Naive thymus-derived CD4-positive, alpha-beta T cell (primary cell): ENCODE data around the gene SLC26A1. TPM values are rescaled to one million over a fixed set of nuclear protein-coding genes. Genes with fewer than 3 reads are reported as not detected.
A peak's percentile ranks its signal among the peaks of the same experiment; 100 is the strongest.

Experiments used
- ATAC-seq: fragments of 150-1000 bp; cut with Tn5 transposase; 2 replicates; pipeline ENCODE4 v1.10.0; 2021; ENCODE audit warnings: mild to moderate bottlenecking, moderate library complexity
- CTCF ChIA-PET: fragments of 350-600 bp; sonication (Branson Sonifier 250); formaldehyde crosslinking; loops from one replicate; lab custom pipeline; 2021; ENCODE audit warnings: antibody characterized with exemption; lab: Charles Lee
- POLR2A ChIA-PET: fragments of 350-600 bp; sonication (Branson Sonifier 250); formaldehyde crosslinking; loops from one replicate; lab custom pipeline; 2021; ENCODE audit warnings: antibody characterized with exemption, inconsistent platforms; lab: Charles Lee
- DNase-seq, 9 donors: peaks; one replicate each; pipeline versions ENCODE4 v3.0.0 to v3.0.0-alpha.2; 2020 to 2022; ENCODE audit warnings: mixed read lengths in 1 of 9
- H3K27ac ChIP-seq: one replicate; pipeline ENCODE4 v1.7.0; 2013; ENCODE audit warnings: mild to moderate bottlenecking, low read depth, low read length, moderate library complexity
- H3K27me3 ChIP-seq, 2 donors: one replicate each; pipeline ENCODE4 v1.7.0; 2013; ENCODE audit warnings: low read length in 2 of 2, mild to moderate bottlenecking in 2 of 2, moderate library complexity in 2 of 2; ENCODE audit not compliant: control insufficient read depth in 2 of 2, insufficient read depth in 2 of 2
- H3K36me3 ChIP-seq, 3 experiments: 1 replicate in 2 of 3; 2 replicates in 1 of 3; pipeline ENCODE4 v1.7.0; 2013; ENCODE audit warnings: low read length in 3 of 3, mild to moderate bottlenecking in 3 of 3, moderate library complexity in 1 of 3; ENCODE audit not compliant: insufficient read depth in 3 of 3, control insufficient read depth in 2 of 3
- H3K4me1 ChIP-seq, 2 donors: one replicate each; pipeline ENCODE4 v1.7.0; 2013; ENCODE audit warnings: low read length in 2 of 2, mild to moderate bottlenecking in 2 of 2, moderate library complexity in 1 of 2; ENCODE audit not compliant: control insufficient read depth in 2 of 2, insufficient read depth in 2 of 2
- H3K4me3 ChIP-seq: 2 replicates; pipeline ENCODE4 v1.7.0; 2013; ENCODE audit warnings: mild to moderate bottlenecking, low read length
- H3K9me3 ChIP-seq, 3 experiments: 1 replicate in 2 of 3; 2 replicates in 1 of 3; pipeline ENCODE4 v1.7.0; 2013; ENCODE audit warnings: low read length in 3 of 3; ENCODE audit not compliant: control insufficient read depth in 2 of 3
- H3K27ac Mint-ChIP-seq, 9 donors: one replicate each; pipeline ENCODE4 v1.8.0; 2020 to 2022; ENCODE audit warnings: mixed read lengths in 9 of 9, mild to moderate bottlenecking in 8 of 9, moderate library complexity in 5 of 9, inconsistent platforms in 2 of 9
- H3K27me3 Mint-ChIP-seq, 5 donors: one replicate each; pipeline ENCODE4 v1.8.0; 2021 to 2022; ENCODE audit warnings: mixed read lengths in 5 of 5, mild to moderate bottlenecking in 1 of 5
- H3K36me3 Mint-ChIP-seq, 5 donors: one replicate each; pipeline ENCODE4 v1.8.0; 2020 to 2022; ENCODE audit warnings: mixed read lengths in 5 of 5, mild to moderate bottlenecking in 3 of 5, inconsistent platforms in 1 of 5
- H3K4me1 Mint-ChIP-seq, 7 donors: one replicate each; pipeline ENCODE4 v1.8.0; 2020 to 2022; ENCODE audit warnings: mixed read lengths in 7 of 7, mild to moderate bottlenecking in 3 of 7, inconsistent platforms in 1 of 7
- H3K4me3 Mint-ChIP-seq, 10 donors: one replicate each; pipeline ENCODE4 v1.8.0; 2020 to 2022; ENCODE audit warnings: mild to moderate bottlenecking in 10 of 10, mixed read lengths in 10 of 10, moderate library complexity in 6 of 10, inconsistent platforms in 2 of 10
- H3K9me3 Mint-ChIP-seq, 11 donors: one replicate each; pipeline ENCODE4 v1.8.0; 2020 to 2022; ENCODE audit warnings: mixed read lengths in 11 of 11, mild to moderate bottlenecking in 4 of 11, inconsistent platforms in 1 of 11, moderate library complexity in 1 of 11
- intact Hi-C, 2 donors: fragments of 100-400 bp; cut with micrococcal nuclease; formaldehyde crosslinking; loops; one replicate each; pipeline ENCODE4 v1.15.1; 2023
- polyA plus RNA-seq, 2 donors: library from polyadenylated mRNA; unstranded; fragments of 300-500 nt; fragmentation: Illumina TruSeq; gene quantifications; one replicate each; pipeline ENCODE4 v1.2.3, GENCODE V29; 2021
- total RNA-seq, 6 experiments: library from RNA in 5 of 6; stranded (reverse) in 5 of 6; gene quantifications; 1 replicate in 5 of 6; 2 replicates in 1 of 6; pipeline ENCODE4 v1.2.3 and lab custom pipeline; 2021 to 2026

Gene SLC26A1
- total and polyA plus RNA-seq, 7 experiments from 2014 or later, result 0.16 to 2.3 (median 1.1) TPM; not detected in 2

- H3K36me3 ChIP-seq, result peaks cover 0 to 64% (median 0%) of the 10 kb centered on the region in 3 experiments
- no peak overlapping the region for H3K27ac ChIP-seq
- ChIA-PET CTCF (interaction anchor here (0.5 kb wide), 1 partner anchor 215 kb away, joined by 3 read pairs; no protein-coding TSS in a partner anchor), POLR2A (no interaction called here)
- Mint-ChIP-seq H3K9me3 (no peaks in the 10 kb centered on the region), H3K36me3 (peaks cover 0 to 24% (median 3%) of the 10 kb centered on the region in 5 donors), H3K4me1 (no peaks in the 10 kb centered on the region), H3K27ac (peak overlapping the region in 1 of 9 donors; percentile 65), H3K27me3 (no peaks in the 10 kb centered on the region), H3K4me3 (no peak overlapping the region)
- DNase-seq (no peak), ATAC-seq (no peak)
- no peaks in the 10 kb centered on the region for H3K4me1 ChIP-seq
- H3K9me3 ChIP-seq, result no peaks in the 10 kb centered on the region
- intact Hi-C loops, result no loop called here
- H3K27me3 ChIP-seq, result no peaks in the 10 kb centered on the region
- H3K4me3 ChIP-seq, result no peak overlapping the region
These were observed 35.5 kb downstream of the SLC26A1 start for GRCh38 chr4:957581-958313.

DNA sequence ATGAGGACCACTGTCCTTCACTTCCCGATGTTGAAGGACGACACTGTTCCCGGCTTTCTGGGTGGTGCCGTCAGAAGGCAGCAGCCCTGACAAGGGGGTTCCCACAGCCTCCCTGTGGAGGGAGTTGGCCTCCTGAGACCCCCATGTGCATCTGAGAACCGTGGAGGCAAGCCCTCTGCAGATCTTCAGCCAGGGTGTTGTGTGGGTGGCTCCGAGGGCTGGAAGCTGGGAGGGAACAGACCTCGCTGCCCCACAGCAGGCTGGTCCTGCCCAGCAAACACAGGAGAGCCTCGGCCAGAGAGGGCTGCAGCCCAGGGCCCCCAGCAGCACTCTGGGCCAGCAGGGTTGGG, 36.0 kb downstream of the SLC26A1 start:
- peaks cover 0 to 29% (median 3%) of the 10 kb centered on the region in 5 donors for H3K36me3 Mint-ChIP-seq
- H3K9me3 Mint-ChIP-seq, result no peaks in the 10 kb centered on the region
- no peak for DNase-seq
- Histone ChIP-seq H3K9me3 (no peaks in the 10 kb centered on the region), H3K27ac (no peak overlapping the region), H3K4me3 (no peak overlapping the region), H3K36me3 (peaks cover 0 to 61% (median 0%) of the 10 kb centered on the region in 3 experiments), H3K4me1 (no peaks in the 10 kb centered on the region), H3K27me3 (no peaks in the 10 kb centered on the region)
- ATAC-seq, result no peak
- no peak overlapping the region for H3K27ac Mint-ChIP-seq
- H3K4me3 Mint-ChIP-seq, result no peak overlapping the region
- H3K4me1 Mint-ChIP-seq, result no peaks in the 10 kb centered on the region
- ChIA-PET POLR2A (no interaction called here), CTCF (interaction anchor here (0.5 kb wide), 1 partner anchor 214 kb away, joined by 3 read pairs; no protein-coding TSS in a partner anchor)
- no peaks in the 10 kb centered on the region for H3K27me3 Mint-ChIP-seq
- intact Hi-C loops, result no loop called here

DNA sequence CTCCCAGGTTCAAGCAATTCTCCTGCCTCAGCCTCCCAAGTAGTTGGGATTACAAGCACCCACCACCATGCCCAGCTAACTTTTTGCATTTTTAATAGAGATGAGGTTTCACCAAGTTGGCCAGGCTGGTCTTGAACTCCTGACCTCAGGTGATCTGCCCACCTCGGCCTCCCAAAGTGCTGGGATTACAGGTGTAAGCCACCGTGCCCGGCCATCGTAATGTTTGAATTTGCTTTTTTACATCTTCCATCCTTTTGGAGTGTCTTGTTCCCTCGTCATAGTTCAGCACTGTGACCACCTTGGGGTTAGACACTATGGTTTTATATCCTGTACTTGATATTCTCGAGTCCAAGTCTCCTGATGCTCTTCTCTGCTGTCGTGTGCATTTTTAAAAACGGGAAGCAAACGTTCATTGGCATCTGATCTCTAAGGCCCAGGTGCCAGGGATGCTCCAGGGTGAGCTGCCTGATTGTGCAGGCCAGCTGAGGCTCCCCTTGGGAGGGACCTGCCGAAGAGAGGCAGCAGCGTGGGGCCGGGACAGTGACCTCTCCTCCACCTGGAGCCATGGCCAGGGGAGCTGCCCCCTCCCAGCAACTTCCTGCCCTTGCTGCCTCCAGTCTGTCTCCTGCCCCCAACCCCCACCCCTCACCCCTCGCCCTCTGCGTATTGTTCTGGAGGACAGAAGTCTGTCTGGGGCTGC, 36.5 kb downstream of the SLC26A1 start:
- ChIA-PET POLR2A (no interaction called here), CTCF (interaction anchor here (0.5 kb wide), 1 partner anchor 214 kb away, joined by 3 read pairs; no protein-coding TSS in a partner anchor)
- Histone ChIP-seq H3K27me3 (no peaks in the 10 kb centered on the region), H3K4me3 (no peak overlapping the region), H3K9me3 (no peaks in the 10 kb centered on the region), H3K36me3 (peaks cover 0 to 57% (median 0%) of the 10 kb centered on the region in 3 experiments), H3K4me1 (no peaks in the 10 kb centered on the region), H3K27ac (no peak overlapping the region)
- no peaks in the 10 kb centered on the region for H3K4me1 Mint-ChIP-seq
- H3K36me3 Mint-ChIP-seq, result peaks cover 0 to 31% (median 3%) of the 10 kb centered on the region in 5 donors
- DNase-seq (no peak), ATAC-seq (no peak)
- H3K27me3 Mint-ChIP-seq, result no peaks in the 10 kb centered on the region
- H3K9me3 Mint-ChIP-seq, result no peaks in the 10 kb centered on the region
- H3K4me3 Mint-ChIP-seq, result no peak overlapping the region
- H3K27ac Mint-ChIP-seq, result peak overlapping the region in 2 of 9 donors; percentile 21 to 48
- intact Hi-C loops, result no loop called here

- Histone ChIP-seq H3K36me3 (peaks cover 0 to 60% (median 0%) of the 10 kb centered on the region in 3 experiments), H3K4me3 (no peak overlapping the region), H3K27ac (no peak overlapping the region), H3K4me1 (no peaks in the 10 kb centered on the region), H3K27me3 (no peaks in the 10 kb centered on the region), H3K9me3 (no peaks in the 10 kb centered on the region)
- no peak overlapping the region for H3K4me3 Mint-ChIP-seq
- intact Hi-C loops, result no loop called here
- no peaks in the 10 kb centered on the region for H3K4me1 Mint-ChIP-seq
- no peak for DNase-seq
- no peak for ATAC-seq
- CTCF ChIA-PET, result no interaction called here
- POLR2A ChIA-PET, result no interaction called here
- H3K27me3 Mint-ChIP-seq, result no peaks in the 10 kb centered on the region
- no peaks in the 10 kb centered on the region for H3K9me3 Mint-ChIP-seq
- no peak overlapping the region for H3K27ac Mint-ChIP-seq
- peaks cover 0 to 31% (median 3%) of the 10 kb centered on the region in 5 donors for H3K36me3 Mint-ChIP-seq
These were observed 37.2 kb downstream of the SLC26A1 start for GRCh38 chr4:955931-956381.

- no peak for ATAC-seq
- H3K27me3 Mint-ChIP-seq, result no peaks in the 10 kb centered on the region
- H3K36me3 Mint-ChIP-seq, result peaks cover 0 to 31% (median 3%) of the 10 kb centered on the region in 5 donors
These were observed 37.9 kb downstream of the SLC26A1 start for GRCh38 chr4:955161-955921.

GRCh38 chr4:954211-955020, 38.8 kb downstream of the SLC26A1 start:
- intact Hi-C loops, result no loop called here
- H3K27me3 ChIP-seq, result no peaks in the 10 kb centered on the region
- no peaks in the 10 kb centered on the region for H3K4me1 Mint-ChIP-seq
- H3K9me3 ChIP-seq, result no peaks in the 10 kb centered on the region
- peaks cover 0 to 31% (median 3%) of the 10 kb centered on the region in 5 donors for H3K36me3 Mint-ChIP-seq
- no peak for ATAC-seq
- POLR2A ChIA-PET, result no interaction called here
- CTCF ChIA-PET, result no interaction called here
- H3K4me3 ChIP-seq, result no peak overlapping the region
- peaks cover 0 to 48% (median 0%) of the 10 kb centered on the region in 3 experiments for H3K36me3 ChIP-seq
- H3K4me1 ChIP-seq, result no peaks in the 10 kb centered on the region
- H3K27ac ChIP-seq, result no peak overlapping the region
- H3K9me3 Mint-ChIP-seq, result peaks cover 0 to 2% (median 0%) of the 10 kb centered on the region in 11 donors
- peak overlapping the region in 1 of 9 donors; percentile 59 for H3K27ac Mint-ChIP-seq
- H3K4me3 Mint-ChIP-seq, result no peak overlapping the region
- no peak for DNase-seq
- no peaks in the 10 kb centered on the region for H3K27me3 Mint-ChIP-seq

More at GRCh38 chr4:955161-955921, 37.9 kb downstream of the SLC26A1 start:
- no peak overlapping the region for H3K4me3 Mint-ChIP-seq
- no peak overlapping the region for H3K27ac Mint-ChIP-seq
- H3K9me3 Mint-ChIP-seq, result peaks cover 0 to 2% (median 0%) of the 10 kb centered on the region in 11 donors
- intact Hi-C loops, result no loop called here
- H3K27ac ChIP-seq, result no peak overlapping the region
- H3K4me1 ChIP-seq, result no peaks in the 10 kb centered on the region
- DNase-seq, result no peak
- ChIA-PET POLR2A (no interaction called here), CTCF (no interaction called here)
- peaks cover 0 to 55% (median 0%) of the 10 kb centered on the region in 3 experiments for H3K36me3 ChIP-seq
- H3K4me1 Mint-ChIP-seq, result no peaks in the 10 kb centered on the region
- H3K4me3 ChIP-seq, result no peak overlapping the region
- no peaks in the 10 kb centered on the region for H3K9me3 ChIP-seq
- H3K27me3 ChIP-seq, result no peaks in the 10 kb centered on the region
